BLaER1 (cell line): Measurements from ENCODE around the gene UBAP1.
"Not testable (repeated sequence)": the region's sequence is repeated elsewhere in the genome, so short reads cannot be mapped to it uniquely, and the experiment has no call there.

Experiments
- H3K27ac ChIP-seq: shearing (Covaris generic); formaldehyde crosslinking; 2 replicates; pipeline ENCODE4 v1.8.1; 2022
- H3K27me3 ChIP-seq: shearing (Covaris generic); formaldehyde crosslinking; 2 replicates; pipeline ENCODE4 v1.8.1; 2022
- H3K36me3 ChIP-seq: shearing (Covaris generic); formaldehyde crosslinking; 2 replicates; pipeline ENCODE4 v1.8.1; 2022
- H3K4me1 ChIP-seq: shearing (Covaris generic); formaldehyde crosslinking; 2 replicates; pipeline ENCODE4 v1.8.1; 2022
- H3K4me2 ChIP-seq: shearing (Covaris generic); formaldehyde crosslinking; 2 replicates; pipeline ENCODE4 v1.8.1; 2022
- H3K4me3 ChIP-seq: shearing (Covaris generic); formaldehyde crosslinking; 2 replicates; pipeline ENCODE4 v1.8.1; 2022
- H3K9ac ChIP-seq: shearing (Covaris generic); formaldehyde crosslinking; 2 replicates; pipeline ENCODE4 v1.8.1; 2022
- H3K9me3 ChIP-seq: shearing (Covaris generic); formaldehyde crosslinking; 2 replicates; pipeline ENCODE4 v1.8.1; 2022
- H4K20me1 ChIP-seq: shearing (Covaris generic); formaldehyde crosslinking; 2 replicates; pipeline ENCODE4 v1.8.1; 2022
- Cebpa-rat ChIP-seq: shearing (Covaris generic); IDR thresholded peaks from 2 replicates; pipeline ENCODE4 v1.8.1; 2022

UBAP1 gene

GRCh38 chr9:34200092-34200491 is 21.2 kb downstream of the UBAP1 start:
- Histone ChIP-seq H3K36me3 (peaks cover 64% of the 10 kb centered on the region), H3K4me1 (peaks cover 25% of the 10 kb centered on the region), H3K27ac (no peak overlapping the region), H4K20me1 (peaks cover 91% of the 10 kb centered on the region), H3K9me3 (peaks cover 10% of the 10 kb centered on the region), H3K27me3 (no peaks in the 10 kb centered on the region), H3K9ac (no peak overlapping the region), H3K4me2 (no peak overlapping the region), H3K4me3 (no peak overlapping the region)
- no peak for TF ChIP-seq Cebpa-rat

- H3K4me1 ChIP-seq = peaks cover 18% of the 10 kb centered on the region
- no peak overlapping the region for H3K9ac ChIP-seq
- no peaks in the 10 kb centered on the region for H3K27me3 ChIP-seq
- TF ChIP-seq Cebpa-rat = no peak
- peaks cover 99% of the 10 kb centered on the region for H4K20me1 ChIP-seq
- no peak overlapping the region for H3K4me3 ChIP-seq
- no peak overlapping the region for H3K27ac ChIP-seq
- H3K9me3 ChIP-seq = peaks cover 2% of the 10 kb centered on the region; the same call in 1 of the 2 replicates
- H3K36me3 ChIP-seq = peaks cover 45% of the 10 kb centered on the region
- H3K4me2 ChIP-seq = no peak overlapping the region; the same call in 1 of the 2 replicates
Measured at GRCh38 chr9:34203275-34203991, 24.6 kb downstream of the UBAP1 start.

GRCh38 chr9:34203992-34204635 is 25.3 kb downstream of the UBAP1 start:
- Histone ChIP-seq H3K4me1 (peaks cover 14% of the 10 kb centered on the region), H3K27ac (no peak overlapping the region), H3K4me3 (no peak overlapping the region), H3K9ac (no peak overlapping the region), H3K9me3 (peaks cover 2% of the 10 kb centered on the region; the same call in 1 of the 2 replicates), H4K20me1 (peaks cover 99% of the 10 kb centered on the region), H3K27me3 (no peaks in the 10 kb centered on the region), H3K4me2 (no peak overlapping the region), H3K36me3 (peaks cover 43% of the 10 kb centered on the region)
- TF ChIP-seq Cebpa-rat = no peak

- no peak overlapping the region for H3K27ac ChIP-seq
- TF ChIP-seq Cebpa-rat = no peak
- H3K27me3 ChIP-seq = no peaks in the 10 kb centered on the region
- peaks cover 99% of the 10 kb centered on the region for H4K20me1 ChIP-seq
- H3K36me3 ChIP-seq = peaks cover 36% of the 10 kb centered on the region
- peaks cover 2% of the 10 kb centered on the region; the same call in 1 of the 2 replicates for H3K9me3 ChIP-seq
- H3K4me2 ChIP-seq = no peak overlapping the region
- H3K9ac ChIP-seq = no peak overlapping the region
- peaks cover 14% of the 10 kb centered on the region for H3K4me1 ChIP-seq
- no peak overlapping the region for H3K4me3 ChIP-seq
Measured at GRCh38 chr9:34205102-34205501, 26.3 kb downstream of the UBAP1 start.

- H3K36me3 ChIP-seq = peaks cover 27% of the 10 kb centered on the region
- no peaks in the 10 kb centered on the region for H3K27me3 ChIP-seq
- peaks cover 99% of the 10 kb centered on the region for H4K20me1 ChIP-seq
- H3K4me1 ChIP-seq = peaks cover 14% of the 10 kb centered on the region
- no peak overlapping the region for H3K4me3 ChIP-seq
- no peak overlapping the region for H3K27ac ChIP-seq
- TF ChIP-seq Cebpa-rat = no peak
- no peak overlapping the region for H3K4me2 ChIP-seq
- H3K9ac ChIP-seq = no peak overlapping the region
- H3K9me3 ChIP-seq = peaks cover 2% of the 10 kb centered on the region; the same call in 1 of the 2 replicates
Measured at GRCh38 chr9:34206561-34206960, 27.7 kb downstream of the UBAP1 start.

GRCh38 chr9:34211395-34211794 is 32.6 kb downstream of the UBAP1 start:
- Histone ChIP-seq H3K9ac (no peak overlapping the region), H3K4me3 (no peak overlapping the region), H4K20me1 (peaks cover 95% of the 10 kb centered on the region), H3K36me3 (peaks cover 13% of the 10 kb centered on the region; the same call in 1 of the 2 replicates), H3K27ac (no peak overlapping the region), H3K4me2 (no peak overlapping the region), H3K27me3 (no peaks in the 10 kb centered on the region), H3K4me1 (peaks cover 9% of the 10 kb centered on the region), H3K9me3 (peaks cover 2% of the 10 kb centered on the region; the same call in 1 of the 2 replicates)
- no peak for TF ChIP-seq Cebpa-rat

GRCh38 chr9:34214354-34215000 is 35.6 kb downstream of the UBAP1 start:
- H3K27me3 ChIP-seq, H3K9ac ChIP-seq: not testable (repeated sequence)
- H3K36me3 ChIP-seq = peaks cover 18% of the 10 kb centered on the region

GRCh38 chr9:34216325-34216724 is 37.5 kb downstream of the UBAP1 start:
- Histone ChIP-seq H3K4me3 (no peak overlapping the region), H3K4me2 (no peak overlapping the region)
- no peak for TF ChIP-seq Cebpa-rat

More at GRCh38 chr9:34214354-34215000, 35.6 kb downstream of the UBAP1 start:
- H3K4me3 ChIP-seq, H3K4me2 ChIP-seq, H3K4me1 ChIP-seq, H3K9me3 ChIP-seq, H3K27ac ChIP-seq: not testable (repeated sequence)
- H4K20me1 ChIP-seq = peaks cover 94% of the 10 kb centered on the region

GRCh38 chr9:34217015-34217414 is 38.2 kb downstream of the UBAP1 start:
- H3K9ac ChIP-seq, H3K4me1 ChIP-seq, H3K9me3 ChIP-seq, H3K27ac ChIP-seq, H3K4me3 ChIP-seq, H3K4me2 ChIP-seq, H3K27me3 ChIP-seq: not testable (repeated sequence)
- Histone ChIP-seq H4K20me1 (peaks cover 78% of the 10 kb centered on the region), H3K36me3 (peaks cover 35% of the 10 kb centered on the region)

More at GRCh38 chr9:34216325-34216724, 37.5 kb downstream of the UBAP1 start:
- H3K4me1 ChIP-seq = peaks cover 9% of the 10 kb centered on the region
- peaks cover 82% of the 10 kb centered on the region for H4K20me1 ChIP-seq
- H3K27ac ChIP-seq = no peak overlapping the region
- no peak overlapping the region for H3K9ac ChIP-seq
- no peaks in the 10 kb centered on the region for H3K27me3 ChIP-seq
- no peaks in the 10 kb centered on the region for H3K9me3 ChIP-seq
- H3K36me3 ChIP-seq = peaks cover 29% of the 10 kb centered on the region

GRCh38 chr9:34218446-34218845 is 39.6 kb downstream of the UBAP1 start:
- peaks cover 81% of the 10 kb centered on the region for H4K20me1 ChIP-seq
- no peak overlapping the region for H3K4me2 ChIP-seq
- peaks cover 1% of the 10 kb centered on the region; the same call in 1 of the 2 replicates for H3K4me1 ChIP-seq
- H3K4me3 ChIP-seq = no peak overlapping the region
- no peaks in the 10 kb centered on the region for H3K27me3 ChIP-seq
- no peak for TF ChIP-seq Cebpa-rat
- no peaks in the 10 kb centered on the region for H3K9me3 ChIP-seq
- peaks cover 44% of the 10 kb centered on the region for H3K36me3 ChIP-seq
- H3K27ac ChIP-seq = no peak overlapping the region
- H3K9ac ChIP-seq = no peak overlapping the region
